WTC11 (cell line): ENCODE measurements around the gene PUS1. TPM values are rescaled to one million over a fixed set of nuclear protein-coding genes. Genes with fewer than 3 reads are reported as not detected.

Source experiments
- ATAC-seq: fragments of 200-7000 bp; cut with Tn5 transposase; 2 replicates; pipeline ENCODE4 v1.10.0; 2021; ENCODE audit warnings: mild to moderate bottlenecking, moderate library complexity
- CTCF ChIA-PET: fragments of 300-600 bp; sonication (Branson Sonifier 250); formaldehyde crosslinking; loops from one replicate; lab custom pipeline; 2021; ENCODE audit warnings: antibody characterized with exemption; lab: Charles Lee
- POLR2A ChIA-PET: fragments of 350-600 bp; sonication (Branson Sonifier 250); formaldehyde crosslinking; loops from one replicate; lab custom pipeline; 2021; ENCODE audit warnings: antibody characterized with exemption; lab: Charles Lee
- DNase-seq: peaks from one replicate; pipeline ENCODE4 v3.0.0; 2021; ENCODE audit warnings: low spot score
- H3K27ac Mint-ChIP-seq: 2 replicates; pipeline ENCODE4 v1.8.0; 2021; ENCODE audit warnings: mixed read lengths
- H3K27me3 Mint-ChIP-seq: 2 replicates; pipeline ENCODE4 v1.8.0; 2021; ENCODE audit warnings: low read depth, mild to moderate bottlenecking, moderate library complexity, mixed read lengths
- H3K36me3 Mint-ChIP-seq: 2 replicates; pipeline ENCODE4 v1.8.0; 2021; ENCODE audit warnings: mixed read lengths
- H3K4me1 Mint-ChIP-seq: 2 replicates; pipeline ENCODE4 v1.8.0; 2022; ENCODE audit warnings: mixed read lengths
- H3K4me3 Mint-ChIP-seq: 2 replicates; pipeline ENCODE4 v1.8.0; 2021; ENCODE audit warnings: mild to moderate bottlenecking, moderate library complexity, mixed read lengths
- H3K9me3 Mint-ChIP-seq: 2 replicates; pipeline ENCODE4 v1.8.0; 2021; ENCODE audit warnings: mixed read lengths
- ATF1 ChIP-seq: sonication (generic); formaldehyde crosslinking; IDR thresholded peaks from 2 replicates; pipeline ENCODE4 v1.8.1; 2023; ENCODE audit warnings: mild to moderate bottlenecking, moderate library complexity, missing genetic modification reagents
- CDX4 ChIP-seq: fragments of 250-450 bp; sonication (Bioruptor Pico); IDR thresholded peaks from 2 replicates; pipeline ENCODE4 v1.9.0; 2021; ENCODE audit warnings: moderate library complexity, mild to moderate bottlenecking, inconsistent platforms, borderline replicate concordance
- CREB1 ChIP-seq: sonication (generic); formaldehyde crosslinking; IDR thresholded peaks from 2 replicates; pipeline ENCODE4 v1.8.0; 2023; ENCODE audit warnings: mild to moderate bottlenecking, missing genetic modification reagents
- ELF4 ChIP-seq: sonication (generic); formaldehyde crosslinking; IDR thresholded peaks from 2 replicates; pipeline ENCODE4 v1.8.1; 2022; ENCODE audit warnings: low read depth, mild to moderate bottlenecking, moderate library complexity, missing genetic modification reagents
- ETV6 ChIP-seq: sonication (generic); formaldehyde crosslinking; IDR thresholded peaks from 2 replicates; pipeline ENCODE4 v1.8.1; 2022; ENCODE audit warnings: mild to moderate bottlenecking, missing genetic modification reagents
- FOXP4 ChIP-seq: sonication (generic); formaldehyde crosslinking; IDR thresholded peaks from 2 replicates; pipeline ENCODE4 v1.8.0; 2022; ENCODE audit warnings: mild to moderate bottlenecking, missing genetic modification reagents
- GRHL2 ChIP-seq: fragments of 250-450 bp; sonication (Bioruptor Pico); IDR thresholded peaks from 2 replicates; pipeline ENCODE4 v1.8.0; 2022; ENCODE audit warnings: mild to moderate bottlenecking, moderate library complexity; ENCODE audit not compliant: insufficient replicate concordance, severe bottlenecking
- GTF2I ChIP-seq: fragments of 250-450 bp; sonication (Bioruptor Pico); conservative IDR thresholded peaks from 2 replicates; pipeline ENCODE4 v1.4.0; 2021; ENCODE audit warnings: mild to moderate bottlenecking
- JUN ChIP-seq: sonication (generic); formaldehyde crosslinking; IDR thresholded peaks from 2 replicates; pipeline ENCODE4 v1.8.0; 2023; ENCODE audit warnings: mild to moderate bottlenecking, missing genetic modification reagents
- NR1H2 ChIP-seq: sonication (generic); formaldehyde crosslinking; IDR thresholded peaks from 2 replicates; pipeline ENCODE4 v1.9.0; 2021; ENCODE audit warnings: mild to moderate bottlenecking, moderate library complexity, missing genetic modification reagents
- SP1 ChIP-seq: sonication (generic); formaldehyde crosslinking; conservative IDR thresholded peaks from 2 replicates; pipeline ENCODE4 v1.8.1; 2022; ENCODE audit warnings: missing genetic modification reagents
- USF1 ChIP-seq: sonication (generic); formaldehyde crosslinking; IDR thresholded peaks from 2 replicates; pipeline ENCODE4 v1.8.0; 2022; ENCODE audit warnings: mild to moderate bottlenecking, missing genetic modification reagents
- ZNF263 ChIP-seq: sonication (generic); formaldehyde crosslinking; IDR thresholded peaks from 2 replicates; pipeline ENCODE4 v1.8.1; 2022; ENCODE audit warnings: low read depth, mild to moderate bottlenecking, moderate library complexity, missing genetic modification reagents
- ZNF396 ChIP-seq: fragments of 250-450 bp; sonication (Bioruptor Pico); IDR thresholded peaks from 2 replicates; pipeline ENCODE4 v1.8.0; 2021; ENCODE audit warnings: mild to moderate bottlenecking, moderate library complexity, borderline replicate concordance
- ZNF425 ChIP-seq: fragments of 250-450 bp; sonication (Bioruptor Pico); conservative IDR thresholded peaks from 2 replicates; pipeline ENCODE4 v1.9.0; 2021; ENCODE audit warnings: mild to moderate bottlenecking
- total RNA-seq: library from RNA; stranded (reverse); gene quantifications from 3 replicates; pipeline ENCODE4 v1.2.3, GENCODE V29; 2021
- TF ChIP-seq, protein P1 (sequence below): sonication (generic); formaldehyde crosslinking; IDR thresholded peaks from 2 replicates; pipeline ENCODE4 v1.8.0; 2023; ENCODE audit warnings: missing genetic modification reagents, mild to moderate bottlenecking, borderline replicate concordance
- TF ChIP-seq, protein P2 (sequence below): sonication (generic); formaldehyde crosslinking; IDR thresholded peaks from 2 replicates; pipeline ENCODE4 v1.8.1; 2022; ENCODE audit warnings: low read depth, mild to moderate bottlenecking, moderate library complexity, missing genetic modification reagents, borderline replicate concordance
- TF ChIP-seq, protein P3 (sequence below): sonication (generic); formaldehyde crosslinking; IDR thresholded peaks from 2 replicates; pipeline ENCODE4 v1.8.1; 2023; ENCODE audit warnings: mild to moderate bottlenecking, missing genetic modification reagents

Gene PUS1
- total RNA-seq, 1 experiment from 2014 or later: 97.4 TPM

DNA sequence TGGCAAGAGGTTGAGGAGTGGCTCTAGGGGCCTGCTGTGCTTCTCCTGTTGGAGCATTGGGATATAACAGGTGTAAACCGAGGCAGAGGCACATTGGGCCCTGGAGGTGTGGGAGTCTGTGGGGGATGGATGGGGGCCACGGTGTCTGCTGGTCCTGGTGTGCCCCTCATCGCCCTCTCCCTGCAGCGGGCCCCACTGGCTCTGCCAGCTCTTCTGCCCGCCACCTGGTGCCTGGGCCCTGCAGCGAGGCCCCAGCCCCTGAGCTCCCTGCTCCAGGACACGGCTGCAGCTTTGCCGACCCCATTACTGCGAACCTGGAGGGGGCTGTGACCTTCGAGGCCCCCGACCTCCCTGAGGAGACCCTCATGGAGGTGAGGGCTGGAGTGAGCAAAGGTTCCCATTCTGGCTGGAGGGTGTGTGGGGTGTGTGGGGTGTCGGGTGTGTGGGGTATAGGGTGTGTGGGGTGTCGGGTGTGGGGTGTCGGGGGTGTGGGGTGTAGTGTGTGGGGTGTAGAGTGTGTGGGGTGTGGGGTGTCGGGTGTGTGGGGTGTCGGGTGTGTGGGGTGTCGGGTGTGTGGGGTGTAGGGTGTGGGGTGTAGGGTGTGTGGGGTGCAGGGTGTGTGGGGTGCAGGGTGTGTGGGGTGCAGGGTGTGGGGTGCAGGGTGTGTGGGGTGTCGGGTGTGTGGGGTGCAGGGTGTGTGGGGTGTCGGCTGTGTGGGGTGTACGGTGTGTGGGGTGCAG is 10.6 kb upstream of the PUS1 start:
- Mint-ChIP-seq H3K27me3 (no peaks in the 10 kb centered on the region), H3K36me3 (peaks cover 13% of the 10 kb centered on the region; the same call in 1 of the 2 replicates), H3K27ac (no peak overlapping the region), H3K9me3 (no peaks in the 10 kb centered on the region), H3K4me3 (no peak overlapping the region), H3K4me1 (no peaks in the 10 kb centered on the region)
- DNase-seq (no peak), ATAC-seq (no peak)
- ChIA-PET CTCF (no interaction called here), POLR2A (no interaction called here)
- no peak for TF ChIP-seq SP1 (CRISPR knock-in tag)
- TF ChIP-seq JUN: no peak
- TF ChIP-seq, protein P1, sequence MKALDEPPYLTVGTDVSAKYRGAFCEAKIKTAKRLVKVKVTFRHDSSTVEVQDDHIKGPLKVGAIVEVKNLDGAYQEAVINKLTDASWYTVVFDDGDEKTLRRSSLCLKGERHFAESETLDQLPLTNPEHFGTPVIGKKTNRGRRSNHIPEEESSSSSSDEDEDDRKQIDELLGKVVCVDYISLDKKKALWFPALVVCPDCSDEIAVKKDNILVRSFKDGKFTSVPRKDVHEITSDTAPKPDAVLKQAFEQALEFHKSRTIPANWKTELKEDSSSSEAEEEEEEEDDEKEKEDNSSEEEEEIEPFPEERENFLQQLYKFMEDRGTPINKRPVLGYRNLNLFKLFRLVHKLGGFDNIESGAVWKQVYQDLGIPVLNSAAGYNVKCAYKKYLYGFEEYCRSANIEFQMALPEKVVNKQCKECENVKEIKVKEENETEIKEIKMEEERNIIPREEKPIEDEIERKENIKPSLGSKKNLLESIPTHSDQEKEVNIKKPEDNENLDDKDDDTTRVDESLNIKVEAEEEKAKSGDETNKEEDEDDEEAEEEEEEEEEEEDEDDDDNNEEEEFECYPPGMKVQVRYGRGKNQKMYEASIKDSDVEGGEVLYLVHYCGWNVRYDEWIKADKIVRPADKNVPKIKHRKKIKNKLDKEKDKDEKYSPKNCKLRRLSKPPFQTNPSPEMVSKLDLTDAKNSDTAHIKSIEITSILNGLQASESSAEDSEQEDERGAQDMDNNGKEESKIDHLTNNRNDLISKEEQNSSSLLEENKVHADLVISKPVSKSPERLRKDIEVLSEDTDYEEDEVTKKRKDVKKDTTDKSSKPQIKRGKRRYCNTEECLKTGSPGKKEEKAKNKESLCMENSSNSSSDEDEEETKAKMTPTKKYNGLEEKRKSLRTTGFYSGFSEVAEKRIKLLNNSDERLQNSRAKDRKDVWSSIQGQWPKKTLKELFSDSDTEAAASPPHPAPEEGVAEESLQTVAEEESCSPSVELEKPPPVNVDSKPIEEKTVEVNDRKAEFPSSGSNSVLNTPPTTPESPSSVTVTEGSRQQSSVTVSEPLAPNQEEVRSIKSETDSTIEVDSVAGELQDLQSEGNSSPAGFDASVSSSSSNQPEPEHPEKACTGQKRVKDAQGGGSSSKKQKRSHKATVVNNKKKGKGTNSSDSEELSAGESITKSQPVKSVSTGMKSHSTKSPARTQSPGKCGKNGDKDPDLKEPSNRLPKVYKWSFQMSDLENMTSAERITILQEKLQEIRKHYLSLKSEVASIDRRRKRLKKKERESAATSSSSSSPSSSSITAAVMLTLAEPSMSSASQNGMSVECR (CRISPR knock-in tag): no peak
- TF ChIP-seq, protein P2, sequence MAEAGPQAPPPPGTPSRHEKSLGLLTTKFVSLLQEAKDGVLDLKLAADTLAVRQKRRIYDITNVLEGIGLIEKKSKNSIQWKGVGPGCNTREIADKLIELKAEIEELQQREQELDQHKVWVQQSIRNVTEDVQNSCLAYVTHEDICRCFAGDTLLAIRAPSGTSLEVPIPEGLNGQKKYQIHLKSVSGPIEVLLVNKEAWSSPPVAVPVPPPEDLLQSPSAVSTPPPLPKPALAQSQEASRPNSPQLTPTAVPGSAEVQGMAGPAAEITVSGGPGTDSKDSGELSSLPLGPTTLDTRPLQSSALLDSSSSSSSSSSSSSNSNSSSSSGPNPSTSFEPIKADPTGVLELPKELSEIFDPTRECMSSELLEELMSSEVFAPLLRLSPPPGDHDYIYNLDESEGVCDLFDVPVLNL: no peak
- no peak for TF ChIP-seq USF1 (CRISPR knock-in tag)
- TF ChIP-seq NR1H2: no peak
- TF ChIP-seq FOXP4 (CRISPR knock-in tag): no peak
- no peak for TF ChIP-seq CDX4 (CRISPR knock-in tag)
- no peak for TF ChIP-seq ZNF263 (CRISPR knock-in tag)
- TF ChIP-seq ZNF396 (CRISPR knock-in tag): no peak
- no peak for TF ChIP-seq GRHL2 (CRISPR knock-in tag)
- no peak for TF ChIP-seq ZNF425 (CRISPR knock-in tag)
- TF ChIP-seq GTF2I (CRISPR knock-in tag): no peak
- TF ChIP-seq, protein P3, sequence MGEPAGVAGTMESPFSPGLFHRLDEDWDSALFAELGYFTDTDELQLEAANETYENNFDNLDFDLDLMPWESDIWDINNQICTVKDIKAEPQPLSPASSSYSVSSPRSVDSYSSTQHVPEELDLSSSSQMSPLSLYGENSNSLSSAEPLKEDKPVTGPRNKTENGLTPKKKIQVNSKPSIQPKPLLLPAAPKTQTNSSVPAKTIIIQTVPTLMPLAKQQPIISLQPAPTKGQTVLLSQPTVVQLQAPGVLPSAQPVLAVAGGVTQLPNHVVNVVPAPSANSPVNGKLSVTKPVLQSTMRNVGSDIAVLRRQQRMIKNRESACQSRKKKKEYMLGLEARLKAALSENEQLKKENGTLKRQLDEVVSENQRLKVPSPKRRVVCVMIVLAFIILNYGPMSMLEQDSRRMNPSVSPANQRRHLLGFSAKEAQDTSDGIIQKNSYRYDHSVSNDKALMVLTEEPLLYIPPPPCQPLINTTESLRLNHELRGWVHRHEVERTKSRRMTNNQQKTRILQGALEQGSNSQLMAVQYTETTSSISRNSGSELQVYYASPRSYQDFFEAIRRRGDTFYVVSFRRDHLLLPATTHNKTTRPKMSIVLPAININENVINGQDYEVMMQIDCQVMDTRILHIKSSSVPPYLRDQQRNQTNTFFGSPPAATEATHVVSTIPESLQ (CRISPR knock-in tag): no peak
- no peak for TF ChIP-seq ELF4 (CRISPR knock-in tag)
- no peak for TF ChIP-seq CREB1 (CRISPR knock-in tag)
- TF ChIP-seq ETV6: no peak
- TF ChIP-seq ATF1 (CRISPR knock-in tag): no peak
